ENCODE measurements around the gene STX1B.

STX1B gene

DNA sequence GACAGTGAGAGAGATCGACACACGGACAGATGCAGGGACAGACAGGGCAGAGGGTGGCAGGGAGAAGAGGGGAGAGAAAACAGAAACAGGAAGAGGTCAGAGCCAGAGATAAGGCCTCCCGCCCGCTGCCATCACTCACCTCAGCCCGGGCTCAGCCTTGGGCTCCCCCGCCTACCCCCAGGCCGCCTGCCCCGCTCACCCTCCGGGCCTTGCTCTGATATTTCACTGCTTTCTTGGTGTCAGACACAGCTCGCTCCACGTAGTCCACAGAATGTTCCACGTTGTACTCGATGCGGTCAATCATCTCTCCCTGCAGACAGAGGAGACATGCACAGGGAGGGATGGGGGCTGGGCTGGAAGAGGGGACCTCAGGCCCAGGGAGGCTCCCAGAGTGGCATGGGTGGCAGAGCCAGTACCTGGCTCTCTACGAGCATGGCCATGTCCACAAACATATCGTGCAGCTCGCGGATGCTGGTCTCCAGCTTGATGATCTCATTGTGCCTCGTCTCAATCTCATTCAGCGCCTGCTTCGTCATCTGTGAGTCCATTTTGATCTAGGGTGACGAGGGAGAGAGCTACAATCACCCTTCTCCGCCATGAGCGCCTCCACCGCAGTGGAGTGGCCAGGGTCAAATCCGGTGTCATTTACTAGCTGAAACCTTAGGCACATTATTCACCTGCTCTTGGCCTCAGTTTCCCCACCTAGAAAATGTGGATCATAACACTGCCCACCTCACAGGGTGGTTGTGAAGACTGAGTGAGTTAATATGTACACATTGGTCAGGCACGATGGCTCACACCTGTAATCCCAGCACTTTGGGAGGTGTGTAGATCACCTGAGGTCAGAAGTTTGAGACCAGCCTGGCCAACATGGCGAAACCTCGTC is 17.3 kb downstream of the STX1B start:
- no peak for FAIRE-seq

DNA sequence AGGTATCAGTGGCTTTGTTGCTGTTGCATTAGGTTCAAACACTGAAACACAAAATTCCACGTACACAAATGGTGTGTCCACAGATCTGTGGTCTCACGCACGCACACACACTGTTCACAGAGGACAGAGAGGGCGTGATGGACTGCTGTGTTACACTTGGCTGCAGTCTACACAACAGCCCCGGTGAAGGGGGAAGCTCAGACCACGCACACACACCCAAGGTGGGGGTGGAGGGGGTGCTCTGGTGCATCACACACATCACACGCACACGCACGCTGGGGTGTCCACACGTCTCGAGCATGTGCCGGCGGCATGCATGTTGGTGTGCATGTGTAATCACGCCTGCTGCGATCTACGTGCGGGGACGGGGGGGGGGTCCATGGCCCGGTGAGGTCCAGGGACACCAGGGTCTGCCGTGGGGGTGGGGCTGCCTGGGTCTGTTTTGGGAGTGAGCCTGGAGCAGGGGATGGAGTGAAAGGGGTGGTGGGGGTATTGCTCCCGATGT is 18.1 kb downstream of the STX1B start:
- FAIRE-seq: no peak

DNA sequence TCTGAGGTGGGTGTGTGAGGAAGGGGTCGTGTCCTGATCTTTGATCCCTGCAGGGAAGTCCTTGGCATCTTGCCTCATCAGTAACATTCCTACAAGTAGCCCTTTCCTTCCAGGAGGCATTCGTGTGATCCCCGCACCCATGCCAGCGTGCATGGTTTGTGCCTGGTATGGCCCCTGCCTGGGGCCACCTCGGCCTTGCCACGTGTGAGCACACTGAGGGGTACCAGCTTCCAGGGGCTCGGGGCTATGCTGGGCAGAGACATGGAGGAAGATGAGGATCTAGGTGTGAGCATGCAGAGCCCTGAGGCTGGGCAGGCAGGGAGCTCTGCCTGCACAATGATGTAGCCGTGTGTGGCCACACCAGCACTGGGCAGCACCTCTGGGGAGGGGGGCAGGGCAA is 19.4 kb downstream of the STX1B start:
- FAIRE-seq: no peak

DNA sequence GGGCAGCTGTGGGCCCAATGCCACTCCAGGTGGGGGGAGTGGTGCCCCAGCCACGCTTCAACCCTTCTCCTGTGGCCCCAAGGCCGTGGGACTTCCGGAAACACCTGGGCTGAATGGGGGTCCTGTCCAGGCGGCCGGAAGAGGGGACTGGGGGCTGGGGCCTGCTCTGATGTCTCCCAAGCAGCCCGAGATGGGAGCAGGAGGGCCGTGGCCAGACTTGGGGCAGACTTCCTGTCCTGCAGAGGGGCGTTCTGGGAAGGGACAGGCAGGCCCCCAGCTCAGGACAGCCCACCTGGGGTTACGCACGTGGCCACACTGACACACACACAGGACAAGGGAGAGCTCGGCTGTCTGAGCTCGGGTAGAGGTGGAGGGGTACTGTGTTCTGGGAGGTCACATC is 20.3 kb downstream of the STX1B start:
- FAIRE-seq: no peak

DNA sequence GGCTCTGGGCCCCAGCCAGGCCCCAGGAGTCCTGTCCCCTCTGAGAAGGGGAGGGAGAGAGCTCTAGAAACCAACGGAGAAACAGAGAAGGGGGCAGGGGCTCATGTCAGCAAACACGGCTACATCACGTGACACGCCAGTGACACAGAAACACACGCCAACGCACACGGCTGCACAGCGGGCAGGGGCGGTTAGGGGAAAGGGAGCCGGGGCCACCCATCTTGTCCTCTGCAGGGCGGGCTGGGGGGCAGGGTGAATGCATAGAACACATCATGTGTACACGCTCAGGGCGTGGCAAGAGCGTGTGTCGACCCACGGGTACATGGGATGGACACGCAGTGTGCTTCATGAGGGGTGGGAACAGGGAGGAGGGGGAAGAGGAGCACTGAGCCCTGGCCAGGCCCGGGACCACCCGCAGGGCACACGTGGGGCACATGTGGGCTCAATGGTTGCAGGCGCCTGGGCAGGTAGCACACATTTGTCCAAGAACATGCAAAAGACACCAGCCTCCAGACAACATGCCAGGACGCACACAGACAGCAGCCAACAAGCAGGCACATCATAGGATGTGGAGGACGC is 20.9 kb downstream of the STX1B start:
- FAIRE-seq: no peak

DNA sequence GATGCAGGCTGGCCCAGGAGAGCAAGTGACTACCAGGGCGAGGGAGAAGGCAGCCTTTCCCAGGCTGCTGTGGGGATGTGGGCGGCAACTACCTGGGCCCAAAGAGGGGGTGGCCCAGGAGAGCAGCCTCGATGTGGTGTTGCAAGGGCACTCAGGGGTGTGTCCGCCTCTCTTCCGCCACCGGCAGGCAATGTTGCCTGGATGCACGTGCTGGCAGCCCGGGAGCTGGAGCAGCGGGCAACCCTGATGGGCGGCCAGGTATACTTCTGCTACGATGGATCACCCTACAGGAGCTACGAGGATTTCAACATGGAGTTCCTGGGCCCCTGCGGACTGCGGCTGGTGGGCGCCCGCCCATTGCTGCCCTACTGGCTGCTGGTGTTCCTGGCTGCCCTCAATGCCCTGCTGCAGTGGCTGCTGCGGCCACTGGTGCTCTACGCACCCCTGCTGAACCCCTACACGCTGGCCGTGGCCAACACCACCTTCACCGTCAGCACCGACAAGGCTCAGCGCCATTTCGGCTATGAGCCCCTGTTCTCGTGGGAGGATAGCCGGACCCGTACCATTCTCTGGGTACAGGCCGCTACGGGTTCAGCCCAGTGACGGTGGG is 22.8 kb downstream of the STX1B start:
- no peak for FAIRE-seq

DNA sequence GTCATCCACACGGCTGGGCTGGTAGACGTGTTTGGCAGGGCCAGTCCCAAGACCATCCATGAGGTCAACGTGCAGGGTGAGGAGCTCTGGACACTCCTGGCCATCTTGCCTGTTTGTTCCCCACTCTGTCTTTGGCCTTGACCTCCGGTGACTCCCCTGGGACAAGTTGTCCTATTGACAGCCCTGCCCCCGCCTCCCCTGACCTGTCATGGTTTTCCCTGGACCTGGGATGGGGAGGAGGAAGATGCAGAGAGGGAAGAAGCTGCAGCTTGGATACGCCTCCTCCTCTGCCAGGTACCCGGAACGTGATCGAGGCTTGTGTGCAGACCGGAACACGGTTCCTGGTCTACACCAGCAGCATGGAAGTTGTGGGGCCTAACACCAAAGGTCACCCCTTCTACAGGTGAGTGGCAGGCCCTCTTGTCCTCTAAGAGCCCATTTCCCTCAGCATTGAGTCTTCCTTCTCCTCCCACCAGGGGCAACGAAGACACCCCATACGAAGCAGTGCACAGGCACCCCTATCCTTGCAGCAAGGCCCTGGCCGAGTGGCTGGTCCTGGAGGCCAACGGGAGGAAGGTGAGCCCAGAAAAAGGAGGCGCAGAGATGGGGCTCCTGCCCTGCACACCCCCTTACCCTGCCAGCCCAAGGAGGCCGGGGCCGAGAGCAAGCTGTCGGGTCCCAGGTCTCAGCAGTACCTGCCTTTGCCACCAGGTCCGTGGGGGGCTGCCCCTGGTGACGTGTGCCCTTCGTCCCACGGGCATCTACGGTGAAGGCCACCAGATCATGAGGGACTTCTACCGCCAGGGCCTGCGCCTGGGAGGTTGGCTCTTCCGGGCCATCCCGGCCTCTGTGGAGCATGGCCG is 24.1 kb downstream of the STX1B start:
- no peak for FAIRE-seq

DNA sequence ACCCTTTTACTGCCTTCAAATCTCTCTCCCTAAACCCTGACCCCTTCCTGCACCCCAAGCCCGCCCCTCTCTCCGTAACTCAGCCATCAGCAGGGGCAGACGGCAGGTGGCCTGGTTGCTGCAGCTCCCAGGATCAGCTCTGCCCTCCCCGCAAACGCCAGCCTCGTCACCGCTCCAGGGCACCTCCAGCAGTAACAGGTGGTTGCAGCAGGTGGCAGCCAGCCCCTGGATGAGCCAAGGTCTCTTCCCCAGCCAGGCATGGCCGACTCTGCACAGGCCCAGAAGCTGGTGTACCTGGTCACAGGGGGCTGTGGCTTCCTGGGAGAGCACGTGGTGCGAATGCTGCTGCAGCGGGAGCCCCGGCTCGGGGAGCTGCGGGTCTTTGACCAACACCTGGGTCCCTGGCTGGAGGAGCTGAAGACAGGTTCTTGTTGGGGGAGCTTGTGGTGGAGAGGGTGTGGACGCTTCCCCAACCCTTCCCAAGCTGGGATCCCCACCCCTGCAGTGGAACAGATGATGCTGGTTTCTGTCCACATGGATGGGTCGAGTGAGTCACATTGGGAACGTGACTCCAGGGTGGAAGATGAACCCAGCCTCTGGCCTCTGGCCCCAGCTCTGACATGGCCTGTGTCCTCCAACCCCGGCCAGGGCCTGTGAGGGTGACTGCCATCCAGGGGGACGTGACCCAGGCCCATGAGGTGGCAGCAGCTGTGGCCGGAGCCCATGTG is 24.9 kb downstream of the STX1B start:
- FAIRE-seq: no peak

DNA sequence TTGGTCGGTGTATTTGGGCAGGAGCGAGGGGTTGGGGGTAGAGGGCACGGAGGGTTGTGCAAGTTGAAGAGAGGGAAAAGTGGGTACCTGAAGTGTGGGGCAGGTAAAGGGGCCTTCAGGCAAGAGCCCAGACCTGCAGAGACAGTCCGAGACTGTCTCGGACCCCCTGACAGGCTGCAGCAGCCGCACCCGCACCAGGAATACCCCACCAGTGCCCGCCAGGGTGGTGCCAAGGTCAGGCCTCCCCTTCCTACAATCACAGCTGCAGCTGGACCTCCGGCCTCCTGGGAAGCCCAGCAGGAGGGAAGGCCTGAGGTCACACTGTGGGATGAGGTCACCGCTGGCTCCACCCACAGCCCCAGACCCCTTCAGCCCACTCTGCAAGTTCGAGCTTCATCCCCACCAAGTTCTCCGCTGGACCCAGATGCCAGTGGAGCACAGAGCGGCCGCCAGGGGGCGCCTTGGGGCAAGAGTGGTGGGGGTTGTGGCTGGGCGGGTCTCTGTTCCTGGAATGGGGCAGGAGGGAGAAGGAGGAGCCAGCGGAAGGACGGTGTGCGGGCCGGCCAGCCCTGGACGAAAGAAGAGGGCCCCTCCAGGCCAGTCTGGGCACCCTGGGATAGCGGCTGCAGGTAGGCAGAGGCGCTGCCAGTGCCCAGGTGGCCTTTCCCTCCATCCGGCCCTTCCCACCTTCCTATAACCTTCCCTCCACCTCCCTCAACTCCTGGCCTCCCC is 25.6 kb downstream of the STX1B start, which contains the start of gene HSD3B7:
TSS of gene HSD3B7 (plus strand) at position 539 of the 732 bp plus-strand sequence. CDS start 452 bp downstream, outside the sequence.
- FAIRE-seq: peak; percentile 58

DNA sequence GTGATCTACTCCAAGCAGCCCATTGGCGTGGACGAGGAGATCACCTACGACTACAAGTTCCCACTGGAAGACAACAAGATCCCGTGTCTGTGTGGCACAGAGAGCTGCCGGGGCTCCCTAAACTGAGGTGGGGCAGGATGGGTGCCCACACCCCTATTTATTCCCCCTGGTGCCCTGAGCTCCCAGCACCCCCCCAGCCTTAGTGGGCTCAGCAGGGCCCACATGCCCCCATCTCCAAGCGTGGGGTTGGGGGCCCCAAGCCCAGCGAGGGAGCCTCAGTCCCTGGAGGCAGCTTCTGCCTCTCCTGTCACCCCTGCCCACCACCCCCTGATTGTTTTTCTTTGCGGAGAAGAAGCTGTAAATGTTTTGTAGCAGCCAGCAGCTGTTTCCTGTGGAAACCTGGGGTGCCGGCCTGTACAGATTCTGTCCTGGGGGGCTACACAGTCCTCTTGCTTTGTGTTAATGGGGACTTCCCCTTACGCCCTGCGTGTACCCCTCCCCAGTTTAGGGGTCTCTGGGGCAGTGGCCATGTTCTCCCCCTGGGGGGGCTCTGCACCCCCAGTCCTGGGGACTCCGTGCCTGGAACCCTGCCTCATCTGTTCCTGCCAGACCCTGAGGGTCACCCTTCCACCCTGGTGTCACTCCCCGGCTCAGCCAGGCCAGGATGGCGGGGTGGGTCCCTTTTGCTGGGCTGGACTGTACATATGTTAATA is 26.4 kb downstream of the STX1B start:
- FAIRE-seq: no peak

DNA sequence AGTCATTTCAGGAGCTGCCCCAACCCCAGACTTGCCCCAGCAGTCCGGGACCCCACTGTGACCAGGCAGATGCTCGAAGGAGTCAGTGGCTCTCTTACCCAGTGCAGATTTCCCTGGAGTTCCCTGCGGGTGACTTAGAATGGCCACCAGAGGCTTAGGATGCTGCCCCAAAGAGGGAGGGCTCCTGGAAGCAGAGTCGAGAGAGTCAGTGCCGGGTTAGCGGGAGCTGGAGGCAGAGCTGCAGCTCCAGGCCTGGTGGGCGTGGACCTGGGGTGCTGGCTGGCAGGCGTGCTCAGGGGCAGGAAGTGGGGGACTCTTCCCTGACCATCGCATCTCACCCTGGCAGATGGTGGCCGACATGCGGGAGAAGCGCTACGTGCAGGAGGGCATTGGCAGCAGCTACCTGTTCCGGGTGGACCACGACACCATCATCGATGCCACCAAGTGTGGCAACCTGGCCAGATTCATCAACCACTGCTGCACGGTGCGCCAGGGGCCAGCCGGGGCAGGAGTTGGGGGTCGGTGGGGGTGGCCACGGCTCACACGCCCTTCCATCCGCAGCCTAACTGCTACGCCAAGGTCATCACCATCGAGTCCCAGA is 27.0 kb downstream of the STX1B start:
- no peak for FAIRE-seq

DNA sequence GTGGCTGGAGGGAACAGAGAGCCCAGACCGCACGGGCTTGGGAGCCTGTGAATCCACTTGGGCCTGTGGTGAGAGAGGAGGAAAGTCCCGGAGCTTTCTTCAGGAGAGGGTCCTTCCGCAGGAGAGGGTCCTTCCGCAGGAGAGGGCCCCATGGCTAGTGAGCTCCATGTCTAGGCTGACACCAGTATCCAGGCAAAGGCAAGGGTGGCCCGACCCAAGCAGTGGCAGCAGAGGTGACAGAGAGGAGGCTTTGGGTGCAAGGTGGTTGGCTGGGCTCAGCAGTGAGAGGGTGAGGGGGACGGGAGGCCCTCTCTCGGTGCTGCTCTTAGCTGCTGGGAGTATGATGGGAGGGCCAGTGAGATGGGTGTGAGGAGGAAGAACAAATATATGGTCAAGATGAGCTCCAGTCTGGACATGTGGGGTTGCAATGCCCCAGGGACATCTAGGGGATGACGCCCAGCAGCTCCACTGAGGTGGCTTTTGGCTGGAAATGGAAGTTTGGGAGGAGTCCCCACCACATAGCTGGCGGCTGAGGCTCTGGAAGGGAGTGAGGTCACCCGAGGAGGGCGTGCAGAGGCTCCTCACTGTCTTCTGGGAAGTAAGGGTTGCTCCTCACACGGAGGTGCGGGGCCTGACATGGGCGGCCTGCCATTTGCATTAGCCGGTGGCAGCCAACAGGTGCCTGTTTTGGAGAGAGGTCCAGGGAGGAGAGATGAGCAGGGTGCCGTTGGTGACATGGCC is 27.7 kb downstream of the STX1B start:
- no peak for FAIRE-seq

DNA sequence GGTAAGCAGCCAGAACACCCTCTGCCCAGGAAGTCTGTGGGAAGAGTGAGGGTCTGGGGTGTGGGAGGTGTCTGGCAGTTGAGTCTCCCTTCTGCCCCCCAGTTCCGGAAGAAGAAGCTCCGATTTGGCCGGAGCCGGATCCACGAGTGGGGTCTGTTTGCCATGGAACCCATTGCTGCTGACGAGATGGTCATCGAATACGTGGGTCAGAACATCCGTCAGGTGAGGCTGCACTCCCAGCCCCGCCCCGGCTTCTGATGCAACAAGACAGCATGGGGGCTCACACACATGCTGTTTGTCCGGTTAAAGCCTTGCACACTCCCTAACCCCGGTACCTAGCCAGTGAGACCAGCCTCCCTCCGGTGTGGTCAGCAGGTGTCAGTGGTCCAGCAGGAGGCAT is 29.5 kb downstream of the STX1B start:
- no peak for FAIRE-seq

DNA sequence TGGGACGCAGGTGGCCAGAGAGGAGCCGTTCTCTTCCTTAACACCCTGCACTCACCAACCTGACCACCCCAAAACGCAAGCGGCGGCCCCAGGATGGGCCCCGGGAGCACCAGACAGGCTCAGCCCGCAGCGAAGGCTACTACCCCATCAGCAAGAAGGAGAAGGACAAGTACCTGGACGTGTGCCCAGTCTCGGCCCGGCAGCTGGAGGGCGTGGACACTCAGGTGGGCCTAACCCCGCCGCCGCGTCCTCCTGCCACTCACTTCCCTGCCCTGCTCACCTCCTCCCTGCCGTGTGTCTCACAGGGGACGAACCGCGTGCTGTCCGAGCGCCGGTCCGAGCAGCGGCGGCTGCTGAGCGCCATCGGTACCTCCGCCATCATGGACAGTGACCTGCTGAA is 30.0 kb downstream of the STX1B start:
- no peak for FAIRE-seq

DNA sequence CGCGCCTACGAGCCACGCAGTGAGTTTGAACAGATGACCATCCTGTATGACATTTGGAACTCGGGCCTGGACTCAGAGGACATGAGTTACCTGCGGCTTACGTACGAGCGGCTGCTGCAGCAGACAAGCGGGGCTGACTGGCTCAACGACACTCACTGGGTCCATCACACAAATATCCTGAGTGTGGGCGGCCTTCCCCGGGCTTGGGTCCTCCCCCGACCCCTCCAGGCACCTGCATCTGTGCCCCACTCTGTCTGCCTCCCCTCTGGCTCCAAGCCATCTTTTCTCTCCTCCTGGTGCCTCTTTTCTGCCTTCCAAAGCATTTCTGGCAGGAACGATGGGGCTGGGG is 30.4 kb downstream of the STX1B start:
- FAIRE-seq: no peak

DNA sequence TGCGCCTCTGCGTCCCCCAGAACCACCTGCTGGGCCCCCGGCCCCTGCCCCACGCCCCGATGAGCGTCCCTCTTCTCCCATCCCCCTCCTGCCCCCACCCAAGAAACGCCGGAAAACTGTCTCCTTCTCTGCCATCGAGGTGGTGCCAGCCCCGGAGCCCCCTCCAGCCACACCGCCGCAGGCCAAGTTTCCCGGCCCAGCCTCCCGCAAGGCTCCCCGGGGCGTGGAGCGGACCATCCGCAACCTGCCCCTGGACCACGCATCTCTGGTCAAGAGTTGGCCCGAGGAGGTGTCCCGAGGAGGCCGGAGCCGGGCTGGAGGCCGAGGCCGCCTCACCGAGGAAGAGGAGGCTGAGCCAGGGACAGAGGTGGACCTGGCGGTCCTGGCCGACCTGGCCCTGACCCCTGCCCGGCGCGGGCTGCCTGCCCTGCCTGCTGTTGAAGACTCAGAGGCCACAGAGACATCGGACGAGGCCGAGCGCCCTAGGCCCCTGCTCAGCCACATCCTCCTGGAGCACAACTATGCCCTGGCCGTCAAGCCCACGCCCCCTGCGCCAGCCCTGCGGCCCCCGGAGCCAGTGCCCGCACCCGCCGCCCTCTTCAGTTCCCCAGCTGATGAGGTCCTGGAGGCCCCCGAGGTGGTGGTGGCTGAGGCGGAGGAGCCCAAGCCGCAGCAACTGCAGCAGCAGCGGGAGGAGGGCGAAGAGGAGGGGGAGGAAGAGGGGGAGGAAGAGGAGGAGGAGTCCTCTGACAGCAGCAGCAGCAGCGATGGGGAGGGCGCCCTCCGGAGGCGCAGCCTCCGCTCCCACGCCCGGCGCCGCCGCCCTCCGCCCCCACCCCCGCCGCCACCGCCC is 31.0 kb downstream of the STX1B start:
- FAIRE-seq: no peak

DNA sequence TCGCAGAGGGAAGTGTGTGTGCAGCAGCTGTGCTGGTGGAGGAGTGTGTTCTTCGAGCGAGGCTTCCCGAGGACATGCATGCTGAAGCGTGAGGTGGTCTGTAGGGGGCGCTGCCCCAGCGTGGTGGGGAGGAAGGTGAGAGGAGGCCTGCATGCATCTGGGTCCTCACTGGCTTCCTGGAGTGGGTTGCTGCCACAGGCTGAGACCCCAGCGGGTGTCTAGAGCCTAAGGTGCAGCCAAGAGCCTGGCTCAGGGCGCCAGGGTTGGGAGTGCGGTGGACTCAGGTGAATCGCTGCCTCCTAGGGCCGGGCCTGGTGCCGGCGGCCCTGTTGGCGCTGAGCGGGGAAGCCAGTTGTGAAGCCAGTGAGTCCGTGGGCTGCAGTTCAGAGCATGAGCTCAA is 32.9 kb downstream of the STX1B start:
- FAIRE-seq: no peak

DNA sequence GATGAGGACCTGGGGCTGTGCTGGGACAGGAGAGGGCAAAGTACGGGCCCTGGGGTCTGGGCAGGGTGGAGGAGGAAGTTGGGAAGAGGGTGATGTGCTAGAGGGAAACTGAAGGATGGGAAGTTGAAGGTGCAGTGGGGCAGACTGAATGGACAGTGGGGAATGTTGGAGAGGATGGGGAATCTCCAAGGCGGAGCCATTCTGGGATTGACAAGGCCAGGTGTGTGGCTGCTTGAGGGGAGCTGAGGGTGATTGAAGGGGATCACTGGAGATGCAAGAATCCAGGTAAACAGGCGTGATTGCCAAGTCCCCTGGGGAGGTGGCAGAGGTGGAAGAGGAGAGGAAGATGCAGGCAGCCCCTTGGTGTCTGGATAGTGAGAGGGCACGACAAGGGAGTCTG is 34.0 kb downstream of the STX1B start:
- no peak for FAIRE-seq

DNA sequence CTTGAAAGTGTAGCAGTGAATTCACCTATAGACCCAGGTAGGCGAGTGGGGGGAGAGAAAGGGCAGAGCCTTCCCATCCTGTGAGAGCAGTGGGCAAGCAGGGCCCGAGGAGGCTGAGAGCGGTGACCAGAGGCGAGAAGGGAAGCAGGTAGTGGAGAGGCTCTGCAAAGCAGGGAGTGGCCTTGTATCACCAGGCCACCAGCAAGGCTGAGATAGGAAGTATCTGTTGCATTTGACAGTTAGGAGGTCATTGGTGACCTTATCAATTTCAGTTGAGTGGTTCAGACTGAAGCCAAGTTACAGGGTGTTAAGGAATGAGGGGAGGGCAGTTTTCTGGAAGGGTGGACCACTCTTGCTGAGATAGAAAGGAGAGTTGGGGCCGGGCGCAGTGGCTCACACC is 36.1 kb downstream of the STX1B start:
- no peak for FAIRE-seq

Measured in A204.1 (cell line).